Prostate gland (tissue), 2 donors: ENCODE results near the gene AGBL4. TPM values are rescaled to one million over a fixed set of nuclear protein-coding genes. Genes with fewer than 3 reads are reported as not detected.

Experiments used
- DNase-seq: peaks from one replicate; pipeline ENCODE4 v3.0.0-alpha.2; 2019; ENCODE audit warnings: low spot score
- H3K27ac ChIP-seq, 2 donors: fragments of 200-600 bp; sonication (generic); 2 replicates each; pipeline ENCODE4 v1.5.1; 2017 to 2019
- H3K27me3 ChIP-seq: fragments of 200-600 bp; sonication (generic); replicated peaks from 2 replicates; pipeline ENCODE4 v1.5.1; 2019; ENCODE audit not compliant: insufficient read depth
- H3K36me3 ChIP-seq, 2 donors: fragments of 200-600 bp; sonication (generic); 1 replicate in 1 of 2; 2 replicates in 1 of 2; pipeline versions ENCODE4 v1.5.1 to v1.8.1; 2017 to 2019
- H3K4me1 ChIP-seq: fragments of 200-600 bp; sonication (generic); replicated peaks from 2 replicates; pipeline ENCODE4 v1.5.1; 2019
- H3K4me3 ChIP-seq, 2 donors: fragments of 200-600 bp; sonication (generic); 2 replicates each; pipeline ENCODE4 v1.5.1; 2017 to 2019
- H3K9me3 ChIP-seq: fragments of 200-600 bp; sonication (generic); 2 replicates; pipeline ENCODE4 v1.5.1; 2017
- CTCF ChIP-seq, 4 experiments: fragments of 200-600 bp in 2 of 4; fragments of 450-650 bp in 2 of 4; sonication (generic) in 2 of 4; IDR thresholded peaks; 1 replicate in 3 of 4; 2 replicates in 1 of 4; pipeline ENCODE4 v1.5.1; 2016 to 2019; ENCODE audit warnings: antibody characterized with exemption in 4 of 4, mild to moderate bottlenecking in 2 of 4, moderate library complexity in 2 of 4
- POLR2A ChIP-seq: fragments of 450-650 bp; IDR thresholded peaks from one replicate; pipeline ENCODE4 v1.6.1; 2016; ENCODE audit warnings: antibody characterized with exemption, mild to moderate bottlenecking
- POLR2AphosphoS5 ChIP-seq: sonication (generic); formaldehyde crosslinking; IDR thresholded peaks from one replicate; pipeline ENCODE4 v1.6.1; 2017; ENCODE audit warnings: antibody characterized with exemption
- WGBS: methylation state at CpG from one replicate; pipeline ENCODE4 v1.1.5; 2018; 5-methylcytosine and 5-hydroxymethylcytosine counted together
- intact Hi-C: fragments of 100-400 bp; cut with DNase I; formaldehyde crosslinking; loops from one replicate; pipeline ENCODE4 v1.14.2; 2022
- total RNA-seq, 2 donors: library from RNA; depleted of rRNA; stranded (reverse); fragments of >200 nt; gene quantifications; one replicate each; pipeline ENCODE4 v1.1.0, GENCODE V29; 2016

The AGBL4 gene
- total RNA-seq, 2 donors from 2014 or later = 0.82 to 2.7 TPM

GRCh38 chr1:48767975-48768510 is 1255.7 kb downstream of the AGBL4 start:
- Histone ChIP-seq H3K4me1 (no peaks in the 10 kb centered on the region), H3K27me3 (no peaks in the 10 kb centered on the region), H3K9me3 (no peaks in the 10 kb centered on the region), H3K4me3 (no peak overlapping the region), H3K27ac (no peak overlapping the region), H3K36me3 (no peaks in the 10 kb centered on the region)
- TF ChIP-seq POLR2AphosphoS5 (no peak), CTCF (IDR thresholded peaks at IDR 0.05) (no peak), POLR2A (no peak)
- intact Hi-C loops = no loop called here
- no peak for DNase-seq

- Histone ChIP-seq H3K27me3 (no peaks in the 10 kb centered on the region), H3K36me3 (no peaks in the 10 kb centered on the region), H3K4me1 (no peaks in the 10 kb centered on the region), H3K9me3 (no peaks in the 10 kb centered on the region), H3K27ac (no peak overlapping the region), H3K4me3 (no peak overlapping the region)
- intact Hi-C loops = no loop called here
- WGBS = 92% methylated on average over 1 of the region's 1 CpG
- TF ChIP-seq CTCF (IDR thresholded peaks at IDR 0.05) (no peak), POLR2AphosphoS5 (no peak), POLR2A (no peak)
- no peak for DNase-seq
Measured at GRCh38 chr1:48765335-48765734, 1258.4 kb downstream of the AGBL4 start.

GRCh38 chr1:48761986-48762385 is 1261.8 kb downstream of the AGBL4 start:
- H3K27ac ChIP-seq = no peak overlapping the region

GRCh38 chr1:48761411-48761810 is 1262.3 kb downstream of the AGBL4 start:
- no peak overlapping the region for H3K4me3 ChIP-seq
- H3K36me3 ChIP-seq = no peaks in the 10 kb centered on the region
- no peaks in the 10 kb centered on the region for H3K9me3 ChIP-seq
- no peak overlapping the region for H3K27ac ChIP-seq
- intact Hi-C loops = no loop called here
- no peak for DNase-seq
- no peak for TF ChIP-seq CTCF (IDR thresholded peaks at IDR 0.05)
- no peak for TF ChIP-seq POLR2AphosphoS5
- TF ChIP-seq POLR2A = no peak
- H3K27me3 ChIP-seq = no peaks in the 10 kb centered on the region
- H3K4me1 ChIP-seq = no peaks in the 10 kb centered on the region

More at GRCh38 chr1:48761986-48762385, 1261.8 kb downstream of the AGBL4 start:
- Histone ChIP-seq H3K27me3 (no peaks in the 10 kb centered on the region), H3K4me1 (no peaks in the 10 kb centered on the region), H3K4me3 (no peak overlapping the region), H3K9me3 (no peaks in the 10 kb centered on the region), H3K36me3 (no peaks in the 10 kb centered on the region)
- WGBS = 84% methylated on average over 7 of the region's 7 CpGs
- no peak for DNase-seq
- TF ChIP-seq CTCF (IDR thresholded peaks at IDR 0.05) = no peak
- no peak for TF ChIP-seq POLR2AphosphoS5
- intact Hi-C loops = no loop called here

GRCh38 chr1:48760857-48761256 is 1262.9 kb downstream of the AGBL4 start:
- WGBS = 71% methylated on average over 7 of the region's 7 CpGs
- Histone ChIP-seq H3K27ac (no peak overlapping the region), H3K4me3 (no peak overlapping the region), H3K4me1 (no peaks in the 10 kb centered on the region), H3K36me3 (no peaks in the 10 kb centered on the region), H3K9me3 (no peaks in the 10 kb centered on the region), H3K27me3 (no peaks in the 10 kb centered on the region)
- intact Hi-C loops = no loop called here
- DNase-seq = no peak
- TF ChIP-seq CTCF (IDR thresholded peaks at IDR 0.05) (no peak), POLR2A (no peak)
